Amniotic epithelial cell (primary cell): ENCODE results near the gene CLCN6.

Experiments
- DNase-seq: peaks from one replicate; pipeline ENCODE4 v3.0.0-alpha.2; 2010; ENCODE audit warnings: low read depth

CLCN6 gene, protein sequence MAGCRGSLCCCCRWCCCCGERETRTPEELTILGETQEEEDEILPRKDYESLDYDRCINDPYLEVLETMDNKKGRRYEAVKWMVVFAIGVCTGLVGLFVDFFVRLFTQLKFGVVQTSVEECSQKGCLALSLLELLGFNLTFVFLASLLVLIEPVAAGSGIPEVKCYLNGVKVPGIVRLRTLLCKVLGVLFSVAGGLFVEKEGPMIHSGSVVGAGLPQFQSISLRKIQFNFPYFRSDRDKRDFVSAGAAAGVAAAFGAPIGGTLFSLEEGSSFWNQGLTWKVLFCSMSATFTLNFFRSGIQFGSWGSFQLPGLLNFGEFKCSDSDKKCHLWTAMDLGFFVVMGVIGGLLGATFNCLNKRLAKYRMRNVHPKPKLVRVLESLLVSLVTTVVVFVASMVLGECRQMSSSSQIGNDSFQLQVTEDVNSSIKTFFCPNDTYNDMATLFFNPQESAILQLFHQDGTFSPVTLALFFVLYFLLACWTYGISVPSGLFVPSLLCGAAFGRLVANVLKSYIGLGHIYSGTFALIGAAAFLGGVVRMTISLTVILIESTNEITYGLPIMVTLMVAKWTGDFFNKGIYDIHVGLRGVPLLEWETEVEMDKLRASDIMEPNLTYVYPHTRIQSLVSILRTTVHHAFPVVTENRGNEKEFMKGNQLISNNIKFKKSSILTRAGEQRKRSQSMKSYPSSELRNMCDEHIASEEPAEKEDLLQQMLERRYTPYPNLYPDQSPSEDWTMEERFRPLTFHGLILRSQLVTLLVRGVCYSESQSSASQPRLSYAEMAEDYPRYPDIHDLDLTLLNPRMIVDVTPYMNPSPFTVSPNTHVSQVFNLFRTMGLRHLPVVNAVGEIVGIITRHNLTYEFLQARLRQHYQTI

GRCh38 chr1:11805422-11806306 lies at the start of gene CLCN6, which contains the start of gene MTHFR:
CLCN6 (plus strand) TSS chr1:11806191; CDS start chr1:11806263, 72 bp downstream.
MTHFR (minus strand) TSS chr1:11805964; CDS start chr1:11803116, 2,848 bp downstream.
- peak; percentile 98 for DNase-seq

DNA sequence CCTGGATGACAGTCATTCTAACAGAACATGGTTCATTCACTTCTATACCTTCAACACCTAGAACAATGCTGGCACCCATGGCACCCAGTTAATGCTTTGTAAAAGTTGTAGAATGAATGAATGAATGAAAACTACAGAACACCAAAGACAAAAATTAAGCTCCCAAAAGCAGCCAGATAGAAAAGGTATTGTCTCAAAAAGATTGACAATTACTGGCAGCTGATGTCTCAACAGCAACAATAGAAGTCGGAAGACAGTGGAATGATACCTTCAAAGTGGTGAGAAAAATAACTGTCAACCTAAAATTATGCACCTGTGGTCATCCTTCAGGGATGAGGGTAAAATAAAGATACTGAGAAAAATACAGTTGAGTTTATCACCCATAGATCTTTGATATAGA lies 48.9 kb upstream of the CLCN6 start:
- DNase-seq = no peak

- DNase-seq = no peak
Measured at GRCh38 chr1:11759791-11760190, 46.2 kb upstream of the CLCN6 start.

DNA sequence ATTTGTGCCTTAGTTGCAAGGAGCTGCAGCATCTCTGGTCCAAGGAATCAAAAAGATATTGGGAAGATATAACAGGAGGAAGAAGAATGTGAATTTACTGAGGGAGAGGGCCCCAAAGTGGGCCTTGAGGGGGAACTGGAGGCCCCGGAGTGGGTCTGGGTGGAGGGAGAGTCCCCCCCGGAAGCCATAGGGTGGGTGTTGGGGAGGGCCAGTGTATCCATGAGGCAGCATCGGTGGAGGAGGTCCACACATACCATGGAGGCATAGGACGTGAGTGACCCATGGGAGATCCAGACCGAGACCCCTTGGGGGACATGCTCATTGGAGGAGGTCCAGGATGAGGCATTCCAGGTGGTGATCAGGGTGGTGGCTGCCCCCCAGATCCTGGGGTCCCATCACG lies 44.7 kb upstream of the CLCN6 start:
- DNase-seq = no peak

GRCh38 chr1:11761988-11762406 lies 44.0 kb upstream of the CLCN6 start, which contains the start of gene C1orf167:
C1orf167 (plus strand) TSS chr1:11762193; CDS start chr1:11764401, 2,208 bp downstream.
- no peak for DNase-seq

GRCh38 chr1:11764115-11764514 lies 41.9 kb upstream of the CLCN6 start:
- no peak for DNase-seq

DNA sequence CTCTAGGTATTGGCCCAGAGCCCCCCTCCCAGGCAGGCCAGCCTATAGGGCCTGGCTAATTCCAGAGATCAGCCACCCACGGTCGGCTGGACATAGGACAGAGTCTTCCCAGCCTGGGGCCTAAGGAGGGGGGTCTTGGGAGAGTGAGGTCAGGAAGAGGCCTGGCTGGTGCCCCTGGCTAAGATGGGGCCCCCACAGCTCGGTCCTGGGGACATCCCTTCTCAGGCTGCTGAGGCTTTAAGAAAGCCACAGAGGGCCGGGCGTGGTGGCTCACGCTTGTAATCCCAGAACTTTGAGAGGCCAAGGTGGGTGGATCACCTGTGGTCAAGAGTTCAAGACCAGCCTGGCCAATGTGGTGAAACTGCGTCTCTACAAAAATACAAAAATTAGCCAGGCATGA lies 41.5 kb upstream of the CLCN6 start:
- DNase-seq = no peak

GRCh38 chr1:11765661-11766428 lies 40.1 kb upstream of the CLCN6 start:
- DNase-seq = no peak

- DNase-seq = no peak
Measured at GRCh38 chr1:11766429-11766776, 39.6 kb upstream of the CLCN6 start.

- DNase-seq = no peak
Measured at GRCh38 chr1:11767922-11768704, 37.9 kb upstream of the CLCN6 start.

GRCh38 chr1:11768821-11769220 lies 37.2 kb upstream of the CLCN6 start:
- no peak for DNase-seq

DNA sequence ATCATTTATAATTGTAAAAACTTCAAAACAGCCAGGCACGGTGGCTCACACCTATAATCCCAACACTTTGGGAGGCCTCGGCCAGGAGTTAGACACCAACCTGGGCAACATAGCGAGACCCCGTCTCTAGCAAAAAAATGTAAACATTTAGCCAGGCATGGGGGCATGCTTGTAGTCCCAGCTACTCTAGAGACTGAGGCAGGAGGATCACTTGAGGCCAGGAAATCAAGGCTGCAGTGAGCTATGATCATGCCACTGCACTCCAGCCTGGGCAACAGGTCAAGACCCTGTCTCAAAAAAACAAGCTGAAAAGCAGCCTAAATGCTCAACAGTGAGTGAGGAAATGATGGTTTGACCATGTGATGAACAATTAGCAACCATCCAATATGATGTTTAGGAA lies 36.7 kb upstream of the CLCN6 start:
- no peak for DNase-seq

DNA sequence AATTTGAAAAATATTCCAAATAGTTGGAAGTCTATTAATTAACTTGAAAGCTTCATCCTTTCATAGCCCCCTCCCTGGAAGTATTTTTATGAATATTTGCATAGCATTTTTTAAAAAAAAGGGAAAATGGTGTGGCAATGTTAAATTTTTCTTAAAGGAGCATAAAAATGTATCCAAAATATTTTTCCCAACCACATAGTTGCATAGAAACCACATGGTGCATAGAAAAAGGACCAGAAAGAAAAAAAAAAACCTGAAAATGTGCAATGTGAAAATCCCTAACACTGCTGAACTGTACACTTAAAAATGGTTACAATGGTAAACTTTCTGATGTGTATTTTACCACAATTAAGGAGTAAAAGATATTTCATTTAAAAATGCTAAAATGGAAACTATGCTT lies 36.0 kb upstream of the CLCN6 start:
- no peak for DNase-seq

- no peak for DNase-seq
Measured at GRCh38 chr1:11771481-11772043, 34.4 kb upstream of the CLCN6 start.

DNA sequence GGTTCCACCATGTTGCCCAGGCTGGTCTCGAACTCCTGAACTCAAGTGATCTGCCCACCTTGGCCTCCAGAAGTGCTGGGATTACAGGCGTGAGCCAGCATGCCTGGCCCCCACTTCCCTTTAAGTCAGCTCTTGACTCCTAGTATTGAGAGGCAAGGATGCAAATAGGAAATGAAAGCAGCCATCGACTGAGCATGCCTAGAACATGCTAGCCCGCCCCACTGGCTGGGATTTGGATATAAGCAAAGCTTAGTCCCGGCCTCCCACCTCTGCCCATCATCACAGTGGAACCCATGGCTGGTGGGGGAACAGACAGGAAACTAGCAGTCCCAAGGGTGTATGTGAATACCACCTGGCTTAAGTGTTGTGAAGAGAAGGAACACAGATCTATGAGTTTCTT lies 33.5 kb upstream of the CLCN6 start:
- DNase-seq = no peak

DNA sequence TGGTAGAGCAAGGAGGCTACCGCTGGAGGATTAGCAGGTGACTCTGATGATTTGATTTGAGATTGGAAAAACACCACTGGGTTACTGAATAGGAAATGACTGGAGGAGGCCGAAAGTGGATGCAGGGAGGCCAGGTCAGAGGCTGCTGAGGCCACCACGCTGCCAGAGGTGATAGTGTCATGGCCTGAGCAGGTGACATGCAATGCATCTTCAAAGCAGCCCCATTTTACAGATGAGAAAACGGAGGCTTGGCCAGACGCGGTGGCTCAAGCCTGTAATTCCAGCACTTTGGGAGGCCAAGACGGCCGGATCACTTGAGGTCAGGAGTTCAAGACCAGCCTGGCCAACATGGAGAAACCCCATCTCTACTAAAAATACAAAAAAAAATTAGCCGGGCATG lies 31.2 kb upstream of the CLCN6 start:
- DNase-seq = no peak

- DNase-seq = no peak
Measured at GRCh38 chr1:11777658-11778322, 28.2 kb upstream of the CLCN6 start.

DNA sequence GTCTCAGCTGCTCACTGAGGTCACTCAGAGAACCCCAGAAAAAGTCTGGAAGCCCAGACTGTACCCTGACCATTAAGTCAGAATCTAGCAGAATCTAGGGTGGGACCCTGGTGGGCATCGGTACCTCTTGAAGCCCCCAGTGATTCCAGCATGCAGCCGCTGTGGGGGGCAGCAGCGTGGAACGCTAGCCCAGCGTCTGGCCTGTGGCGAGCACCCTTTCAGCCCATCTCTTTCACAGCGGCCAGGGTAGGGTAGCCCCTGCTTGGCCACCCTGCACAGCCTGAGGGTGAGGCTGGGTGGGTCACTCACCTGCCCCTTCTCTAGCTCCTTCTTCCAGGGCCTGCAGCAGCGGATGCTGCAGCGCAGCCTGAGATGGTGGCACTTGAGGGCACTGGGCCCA lies 27.7 kb upstream of the CLCN6 start:
- no peak for DNase-seq

DNA sequence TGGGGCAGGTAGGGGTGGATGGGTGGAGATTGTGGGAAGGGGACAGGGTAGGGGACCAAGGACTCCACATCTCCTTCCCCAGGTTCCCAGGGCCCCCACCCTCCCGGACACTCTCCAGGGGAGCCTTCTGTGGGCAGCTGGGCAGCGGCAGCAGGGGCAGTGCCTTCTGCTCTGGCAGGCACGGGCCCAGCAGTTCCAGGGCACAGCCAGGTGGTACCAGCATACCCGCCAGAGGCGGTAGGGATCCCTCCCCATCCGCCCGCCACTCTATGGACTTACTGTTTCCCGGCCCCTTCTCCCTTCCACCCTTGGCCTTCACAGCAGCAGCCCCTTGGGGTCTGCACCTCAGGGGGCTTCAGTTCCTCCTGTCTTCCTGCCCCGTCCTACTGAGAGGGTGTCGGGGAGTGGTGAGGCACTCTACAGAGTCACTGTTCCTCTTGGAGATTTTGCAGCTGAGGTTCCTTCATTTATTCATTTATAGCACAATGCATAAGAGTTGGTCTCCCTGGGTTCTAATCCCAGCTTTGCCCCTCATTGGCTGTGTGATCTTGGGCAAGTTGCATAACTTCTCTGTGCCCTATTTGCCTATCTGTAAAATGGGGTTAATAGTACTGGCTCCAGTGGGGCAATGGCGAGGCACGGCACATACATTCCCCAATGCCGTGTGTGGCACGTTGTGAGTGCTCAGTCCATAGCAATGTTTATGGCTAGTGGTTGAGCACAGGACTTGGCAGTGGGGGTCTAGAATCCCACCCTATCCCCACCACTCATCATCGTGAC lies 27.0 kb upstream of the CLCN6 start:
- DNase-seq = no peak
